NCI-H1694 (cell line): ENCODE data around the gene ARID5B.

ENCODE experiments used
- DNase-seq: peaks from one replicate; lab custom pipeline; 2025; lab: John Stamatoyannopoulos, UW

The ARID5B gene

GRCh38 chr10:61941202-61941681 is 39.7 kb downstream of the ARID5B start:
- no peak for DNase-seq

GRCh38 chr10:61942604-61943461 is 41.3 kb downstream of the ARID5B start:
- DNase-seq: no peak

GRCh38 chr10:61943674-61944378 is 42.3 kb downstream of the ARID5B start:
- DNase-seq: no peak

GRCh38 chr10:61944410-61945147 is 43.1 kb downstream of the ARID5B start:
- no peak for DNase-seq

GRCh38 chr10:61949687-61950086 is 48.2 kb downstream of the ARID5B start:
- DNase-seq: no peak

GRCh38 chr10:61950449-61951143 is 49.1 kb downstream of the ARID5B start:
- no peak for DNase-seq

- DNase-seq: no peak
Observed at GRCh38 chr10:61951144-61951483, 49.6 kb downstream of the ARID5B start.

GRCh38 chr10:61952028-61952674 is 50.7 kb downstream of the ARID5B start:
- DNase-seq: no peak

GRCh38 chr10:61953183-61953582 is 51.7 kb downstream of the ARID5B start:
- DNase-seq: no peak

- DNase-seq: no peak
Observed at GRCh38 chr10:61957806-61958205, 56.3 kb downstream of the ARID5B start.

- DNase-seq: no peak
Observed at GRCh38 chr10:61958311-61958710, 56.8 kb downstream of the ARID5B start.

GRCh38 chr10:61958805-61959204 is 57.3 kb downstream of the ARID5B start:
- DNase-seq: no peak

- no peak for DNase-seq
Observed at GRCh38 chr10:61959814-61960213, 58.3 kb downstream of the ARID5B start.

GRCh38 chr10:61960396-61961120 is 59.1 kb downstream of the ARID5B start:
- DNase-seq: no peak

GRCh38 chr10:61961278-61961677 is 59.8 kb downstream of the ARID5B start:
- DNase-seq: no peak

- no peak for DNase-seq
Observed at GRCh38 chr10:61962971-61963370, 61.5 kb downstream of the ARID5B start.

GRCh38 chr10:61963669-61964058 is 62.2 kb downstream of the ARID5B start:
- DNase-seq: no peak

GRCh38 chr10:61964059-61964709 is 62.7 kb downstream of the ARID5B start:
- no peak for DNase-seq

- no peak for DNase-seq
Observed at GRCh38 chr10:61964949-61965702, 63.6 kb downstream of the ARID5B start.
